Endometrial microvascular endothelial cells (primary cell): ENCODE results near the gene DCBLD2. TPM values are rescaled to one million over a fixed set of nuclear protein-coding genes. Genes with fewer than 3 reads are reported as not detected.
"Not testable (repeated sequence)": the region's sequence is repeated elsewhere in the genome, so short reads cannot be mapped to it uniquely, and the experiment has no call there.

Experiments
- in situ Hi-C: cut with HindIII; loops from 2 replicates; pipeline ENCODE4 v1.10.0; 2017; ENCODE audit warnings: low sequenced_read_pairs, low pct_unique_long_range_greater_than_20kb; ENCODE audit errors: inconsistent ontology term
- total RNA-seq: library from RNA; depleted of rRNA; stranded (reverse); fragments of >200 nt; gene quantifications from one replicate; pipeline ENCODE4 v1.2.3, GENCODE V29; 2015; ENCODE audit errors: inconsistent ontology term

Gene DCBLD2
- total RNA-seq, 1 donor from 2014 or later, result 62.4 TPM

GRCh38 chr3:98893740-98894139 is 7.8 kb downstream of the DCBLD2 start:
- in situ Hi-C loops, result no loop called here

GRCh38 chr3:98892263-98892662 is 9.2 kb downstream of the DCBLD2 start:
- in situ Hi-C loops, result no loop called here

GRCh38 chr3:98890965-98891910 is 10.3 kb downstream of the DCBLD2 start:
- in situ Hi-C loops, result no loop called here

- in situ Hi-C loops, result no loop called here
Measured at GRCh38 chr3:98890181-98890835, 11.2 kb downstream of the DCBLD2 start.

GRCh38 chr3:98887684-98888083 is 13.8 kb downstream of the DCBLD2 start:
- in situ Hi-C loops, result no loop called here

GRCh38 chr3:98886525-98886924 is 15.0 kb downstream of the DCBLD2 start:
- in situ Hi-C loops, result no loop called here

- in situ Hi-C loops, result no loop called here
Measured at GRCh38 chr3:98885851-98886250, 15.6 kb downstream of the DCBLD2 start.

GRCh38 chr3:98884675-98885371 is 16.7 kb downstream of the DCBLD2 start:
- in situ Hi-C loops, result no loop called here

- in situ Hi-C loops, result not testable (repeated sequence)
Measured at GRCh38 chr3:98882614-98883333, 18.7 kb downstream of the DCBLD2 start.

- in situ Hi-C loops, result no loop called here
Measured at GRCh38 chr3:98877132-98877531, 24.4 kb downstream of the DCBLD2 start.

GRCh38 chr3:98875535-98875934 is 26.0 kb downstream of the DCBLD2 start:
- in situ Hi-C loops, result no loop called here

- in situ Hi-C loops, result no loop called here
Measured at GRCh38 chr3:98874602-98875249, 26.8 kb downstream of the DCBLD2 start.

GRCh38 chr3:98869391-98869790 is 32.1 kb downstream of the DCBLD2 start:
- in situ Hi-C loops, result no loop called here

- in situ Hi-C loops, result not testable (repeated sequence)
Measured at GRCh38 chr3:98857971-98858370, 43.5 kb downstream of the DCBLD2 start.

GRCh38 chr3:98857258-98857657 is 44.2 kb downstream of the DCBLD2 start:
- in situ Hi-C loops, result not testable (repeated sequence)

- in situ Hi-C loops, result no loop called here
Measured at GRCh38 chr3:98856724-98857123, 44.8 kb downstream of the DCBLD2 start.

- in situ Hi-C loops, result no loop called here
Measured at GRCh38 chr3:98855806-98856400, 45.6 kb downstream of the DCBLD2 start.

GRCh38 chr3:98848108-98848507 is 53.4 kb downstream of the DCBLD2 start:
- in situ Hi-C loops, result no loop called here
